Measurements from ENCODE around the gene YES1. TPM values are rescaled to one million over a fixed set of nuclear protein-coding genes. Genes with fewer than 3 reads are reported as not detected.

YES1 gene
- total RNA-seq, 1 donor from 2014 or later, result 37.6 TPM

DNA sequence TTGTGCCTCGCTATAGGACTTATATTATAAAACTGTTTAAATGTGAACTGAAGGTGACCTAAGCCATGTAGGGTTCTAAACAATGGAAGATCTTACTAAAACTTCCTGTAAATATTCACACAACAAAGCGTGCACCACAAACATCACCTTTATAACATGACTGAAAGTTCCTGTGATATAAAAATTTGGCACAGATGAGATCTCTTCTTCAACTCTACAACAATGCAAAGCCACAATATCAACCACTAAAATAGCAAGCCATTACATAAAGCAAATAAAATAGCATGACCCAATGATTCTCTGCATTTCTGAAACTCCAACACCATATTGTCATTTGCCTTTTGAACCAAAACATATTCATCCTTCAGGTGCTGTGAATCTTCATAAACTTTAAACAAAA, 3.5 kb downstream of the YES1 start:
- Mint-ChIP-seq H3K4me3 (ENCODE audit: unreplicated experiment) (no peak overlapping the region), H3K4me1 (ENCODE audit: unreplicated experiment) (peaks cover 35% of the 10 kb centered on the region), H3K36me3 (ENCODE audit: unreplicated experiment) (no peaks in the 10 kb centered on the region), H3K9me3 (ENCODE audit: unreplicated experiment) (no peaks in the 10 kb centered on the region), H3K27me3 (ENCODE audit: unreplicated experiment) (no peaks in the 10 kb centered on the region), H3K27ac (ENCODE audit: unreplicated experiment) (no peak overlapping the region)
- no peak for TF ChIP-seq CTCF (IDR thresholded peaks at IDR 0.05)
- DNase-seq (ENCODE audit: extremely low spot score, unreplicated experiment), result no peak

GRCh38 chr18:808086-808485, 4.0 kb downstream of the YES1 start:
- peaks cover 37% of the 10 kb centered on the region for H3K4me1 Mint-ChIP-seq (ENCODE audit: unreplicated experiment)

DNA sequence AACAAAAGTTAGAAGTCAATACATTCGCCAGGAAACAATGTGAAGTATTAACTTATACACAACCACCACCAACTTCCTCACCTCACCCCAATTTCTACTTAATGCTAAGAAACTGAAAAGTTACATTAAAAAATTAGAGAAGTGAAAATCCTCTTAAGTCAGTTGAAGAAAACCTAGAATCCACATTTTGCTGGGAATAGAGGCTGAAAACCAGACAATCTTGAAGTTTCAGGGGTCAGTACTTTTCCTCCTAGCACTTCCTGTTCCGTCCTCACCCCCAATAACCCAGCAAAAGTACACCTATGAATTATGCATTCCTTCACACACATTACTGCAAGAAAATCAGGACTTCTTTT, 6.3 kb downstream of the YES1 start:
- no peaks in the 10 kb centered on the region for H3K36me3 Mint-ChIP-seq (ENCODE audit: unreplicated experiment)

More at GRCh38 chr18:808086-808485, 4.0 kb downstream of the YES1 start:
- H3K4me3 Mint-ChIP-seq (ENCODE audit: unreplicated experiment), result no peak overlapping the region
- DNase-seq (ENCODE audit: extremely low spot score, unreplicated experiment), result no peak
- H3K27me3 Mint-ChIP-seq (ENCODE audit: unreplicated experiment), result no peaks in the 10 kb centered on the region
- no peak for TF ChIP-seq CTCF (IDR thresholded peaks at IDR 0.05)
- H3K9me3 Mint-ChIP-seq (ENCODE audit: unreplicated experiment), result no peaks in the 10 kb centered on the region
- no peaks in the 10 kb centered on the region for H3K36me3 Mint-ChIP-seq (ENCODE audit: unreplicated experiment)
- no peak overlapping the region for H3K27ac Mint-ChIP-seq (ENCODE audit: unreplicated experiment)

GRCh38 chr18:805008-805754, 6.9 kb downstream of the YES1 start:
- peaks cover 25% of the 10 kb centered on the region for H3K4me1 Mint-ChIP-seq (ENCODE audit: unreplicated experiment)
- no peaks in the 10 kb centered on the region for H3K36me3 Mint-ChIP-seq (ENCODE audit: unreplicated experiment)
- H3K27me3 Mint-ChIP-seq (ENCODE audit: unreplicated experiment), result no peaks in the 10 kb centered on the region
- no peak for TF ChIP-seq CTCF (IDR thresholded peaks at IDR 0.05)
- DNase-seq (ENCODE audit: extremely low spot score, unreplicated experiment), result no peak
- H3K9me3 Mint-ChIP-seq (ENCODE audit: unreplicated experiment), result no peaks in the 10 kb centered on the region
- H3K27ac Mint-ChIP-seq (ENCODE audit: unreplicated experiment), result no peak overlapping the region
- no peak overlapping the region for H3K4me3 Mint-ChIP-seq (ENCODE audit: unreplicated experiment)

More for the DNA sequence above, 6.3 kb downstream of the YES1 start:
- H3K4me1 Mint-ChIP-seq (ENCODE audit: unreplicated experiment), result peaks cover 30% of the 10 kb centered on the region
- DNase-seq (ENCODE audit: extremely low spot score, unreplicated experiment), result no peak
- no peaks in the 10 kb centered on the region for H3K9me3 Mint-ChIP-seq (ENCODE audit: unreplicated experiment)
- H3K4me3 Mint-ChIP-seq (ENCODE audit: unreplicated experiment), result no peak overlapping the region
- H3K27me3 Mint-ChIP-seq (ENCODE audit: unreplicated experiment), result no peaks in the 10 kb centered on the region
- H3K27ac Mint-ChIP-seq (ENCODE audit: unreplicated experiment), result no peak overlapping the region
- no peak for TF ChIP-seq CTCF (IDR thresholded peaks at IDR 0.05)

DNA sequence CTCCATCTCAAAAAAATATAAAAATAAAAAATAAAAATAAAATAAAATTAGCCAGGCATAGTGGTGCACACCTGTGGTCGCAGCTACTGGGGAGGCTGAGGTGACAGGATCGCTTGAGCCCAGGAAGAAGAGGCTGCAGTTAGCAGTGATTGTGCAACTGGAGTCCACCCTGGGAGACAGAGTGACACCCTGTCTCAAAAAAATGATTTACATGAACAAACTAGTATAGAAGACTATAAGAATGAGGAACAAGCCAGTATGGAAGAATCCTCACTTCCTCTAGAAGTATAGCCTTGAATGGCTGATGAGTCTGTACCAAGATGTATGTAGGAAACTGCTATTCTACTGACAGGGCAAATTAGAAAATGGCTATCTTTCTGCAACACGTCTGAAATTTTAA, 10.9 kb downstream of the YES1 start:
- DNase-seq (ENCODE audit: extremely low spot score, unreplicated experiment), result no peak
- H3K27ac Mint-ChIP-seq (ENCODE audit: unreplicated experiment), result no peak overlapping the region
- no peaks in the 10 kb centered on the region for H3K9me3 Mint-ChIP-seq (ENCODE audit: unreplicated experiment)
- H3K4me1 Mint-ChIP-seq (ENCODE audit: unreplicated experiment), result peaks cover 13% of the 10 kb centered on the region
- H3K27me3 Mint-ChIP-seq (ENCODE audit: unreplicated experiment), result no peaks in the 10 kb centered on the region
- no peaks in the 10 kb centered on the region for H3K36me3 Mint-ChIP-seq (ENCODE audit: unreplicated experiment)
- no peak overlapping the region for H3K4me3 Mint-ChIP-seq (ENCODE audit: unreplicated experiment)
- no peak for TF ChIP-seq CTCF (IDR thresholded peaks at IDR 0.05)

Measured in osteocyte (in vitro differentiated cells).